ENCODE results near the gene CAMK2D.

GRCh38 chr4:113509851-113510250, 251.7 kb downstream of the CAMK2D start:
- no peak for TF ChIP-seq CTCF (conservative IDR thresholded peaks at IDR 0.05 in 1 of 2, IDR thresholded peaks at IDR 0.05 in 1 of 2; ENCODE audit: low read depth in 1 of 2, low read length in 2 of 2)
- TF ChIP-seq EZH2 (IDR thresholded peaks at IDR 0.05; ENCODE audit: low read length, missing control alignments), result no peak

Measured in fibroblast of lung (primary cell).